Panc1 (cell line): ENCODE data around the gene TMEM106A. TPM values are rescaled to one million over a fixed set of nuclear protein-coding genes. Genes with fewer than 3 reads are reported as not detected.

Experiments used
- ATAC-seq: fragments of 200-7000 bp; cut with Tn5 transposase; 2 replicates; pipeline ENCODE4 v1.9.1; 2020; ENCODE audit warnings: mild to moderate bottlenecking, moderate library complexity
- BruUV-seq: library from RNA; stranded (reverse); fragments of 400-500 nt; replicated peaks from 2 replicates; lab custom pipeline; 2021; lab: Mats Ljungman, UMichigan
- CTCF ChIA-PET: fragments of 300-600 bp; sonication (Branson Sonifier 250); formaldehyde crosslinking; loops from one replicate; lab custom pipeline; 2022; ENCODE audit warnings: antibody characterized with exemption; lab: Charles Lee
- POLR2A ChIA-PET: fragments of 300-600 bp; sonication (Branson Sonifier 250); formaldehyde crosslinking; loops from one replicate; lab custom pipeline; 2022; ENCODE audit warnings: antibody characterized with exemption; lab: Charles Lee
- DNase-seq: peaks from one replicate; pipeline ENCODE4 v3.0.0-alpha.2; 2010; ENCODE audit warnings: low read depth, low spot score
- H3K27ac ChIP-seq: 2 replicates; pipeline ENCODE4 v1.5.1; 2011; ENCODE audit warnings: mild to moderate bottlenecking, low read length, inconsistent platforms
- H3K27me3 ChIP-seq: fragments of 200-500 bp; sonication (Bioruptor generic); 2 replicates; pipeline ENCODE4 v1.6.0; 2014; ENCODE audit warnings: low read length, inconsistent platforms; ENCODE audit not compliant: control insufficient read depth, insufficient read depth
- H3K36me3 ChIP-seq: fragments of 200-500 bp; sonication (Bioruptor generic); 2 replicates; pipeline ENCODE4 v1.5.1; 2014; ENCODE audit warnings: inconsistent platforms, mild to moderate bottlenecking, low read length, moderate library complexity; ENCODE audit not compliant: control insufficient read depth, insufficient read depth
- H3K4me1 ChIP-seq: 2 replicates; pipeline ENCODE4 v1.5.1; 2011; ENCODE audit warnings: inconsistent platforms, mild to moderate bottlenecking, low read length, moderate library complexity; ENCODE audit not compliant: control insufficient read depth, insufficient read depth
- H3K4me3 ChIP-seq, 2 experiments: 2 replicates each; pipeline ENCODE4 v1.5.1; 2011 to 2012; ENCODE audit warnings: low read depth in 2 of 2, low read length in 2 of 2, mild to moderate bottlenecking in 2 of 2, inconsistent platforms in 1 of 2, moderate library complexity in 1 of 2
- H3K9me3 ChIP-seq: fragments of 200-500 bp; sonication (Bioruptor generic); 2 replicates; pipeline ENCODE4 v1.5.1; 2014; ENCODE audit warnings: low read depth, mild to moderate bottlenecking, inconsistent platforms, low read length, moderate library complexity; ENCODE audit not compliant: control insufficient read depth, insufficient read depth
- POLR2AphosphoS5 ChIP-seq: IDR thresholded peaks from 2 replicates; pipeline ENCODE4 v1.6.1; 2012; ENCODE audit warnings: mild to moderate bottlenecking, low read depth, low read length, moderate library complexity
- SIN3A ChIP-seq: IDR thresholded peaks from 2 replicates; pipeline ENCODE4 v1.6.1; 2012; ENCODE audit warnings: low read depth, mild to moderate bottlenecking, low read length, moderate library complexity, borderline replicate concordance; ENCODE audit not compliant: insufficient read depth
- TCF7L2 ChIP-seq: IDR thresholded peaks from 2 replicates; pipeline ENCODE4 v1.6.1; 2011; ENCODE audit warnings: mild to moderate bottlenecking, low read depth, low read length, inconsistent platforms
- in situ Hi-C: cut with HindIII; loops from 2 replicates; pipeline ENCODE4 v1.10.0; 2016; ENCODE audit warnings: low sequenced_read_pairs, low pct_unique_long_range_greater_than_20kb
- intact Hi-C: fragments of 100-400 bp; cut with micrococcal nuclease; formaldehyde crosslinking; loops from one replicate; pipeline ENCODE4 v1.10.0; 2022; ENCODE audit not compliant: unreplicated experiment
- total RNA-seq: library from RNA; stranded (reverse); gene quantifications from one replicate; pipeline ENCODE4 v1.2.1, GENCODE V29; 2021; ENCODE audit not compliant: unreplicated experiment
- TF ChIP-seq, protein P1 (sequence below): fragments of 450-650 bp; IDR thresholded peaks from 2 replicates; pipeline ENCODE4 v1.5.1; 2017; ENCODE audit warnings: mild to moderate bottlenecking
- TF ChIP-seq, protein P2 (sequence below), 2 experiments: IDR thresholded peaks; 2 replicates each; pipeline ENCODE4 v1.6.1; 2011 to 2012; ENCODE audit warnings: low read depth in 2 of 2, control low read depth in 1 of 2, low read length in 1 of 2, mild to moderate bottlenecking in 1 of 2, moderate library complexity in 1 of 2; ENCODE audit not compliant: insufficient read depth in 1 of 2

Gene TMEM106A
- total RNA-seq, 1 experiment from 2014 or later, result 3.5 TPM

DNA sequence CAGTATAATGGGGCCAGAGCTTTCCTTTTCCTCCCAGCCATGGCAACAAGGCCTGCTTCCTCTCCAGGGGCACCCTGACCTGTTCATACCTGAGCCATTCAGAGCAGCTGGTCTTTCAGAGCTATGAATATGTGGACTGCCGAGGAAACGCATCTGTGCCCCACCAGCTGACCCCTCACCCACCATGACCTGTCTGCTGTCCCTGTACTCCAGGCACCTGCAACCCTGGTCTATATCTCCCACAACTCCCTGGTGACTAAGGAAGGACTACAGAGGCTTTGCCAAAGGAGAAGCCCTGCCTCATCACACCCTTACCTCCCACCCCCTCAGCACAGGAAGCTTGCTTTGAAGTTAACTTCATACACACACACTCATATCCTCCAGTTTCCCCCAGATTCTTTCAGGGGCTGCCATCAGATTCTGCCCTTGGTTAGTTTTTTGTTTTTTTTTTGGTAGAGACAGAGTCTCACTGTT, 6.0 kb downstream of the TMEM106A start:
- in situ Hi-C loops, result no loop called here

DNA sequence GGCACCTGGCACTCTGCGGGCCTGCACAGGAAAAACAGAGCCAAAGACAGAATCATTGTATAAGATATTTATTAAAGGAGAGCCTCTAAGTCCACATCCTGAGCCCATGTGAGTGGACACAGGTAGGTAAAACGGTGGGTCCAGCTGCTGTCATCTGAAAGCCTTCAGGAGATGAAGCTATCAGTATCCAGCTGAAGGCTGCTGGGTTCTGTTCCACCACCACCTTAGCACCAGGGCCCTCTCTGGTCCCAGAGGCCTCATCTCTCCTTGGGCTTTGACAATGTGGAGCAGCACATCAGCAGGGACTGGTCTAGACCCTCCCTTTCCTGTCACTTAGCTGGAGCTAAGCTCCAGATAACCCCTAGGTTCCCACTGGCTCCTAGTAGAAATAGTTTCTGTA, 7.3 kb downstream of the TMEM106A start:
- DNase-seq, result no peak
- intact Hi-C loops, result no loop called here
- Histone ChIP-seq H3K27ac (no peak overlapping the region), H3K4me1 (no peaks in the 10 kb centered on the region), H3K27me3 (no peaks in the 10 kb centered on the region), H3K9me3 (no peaks in the 10 kb centered on the region), H3K36me3 (no peaks in the 10 kb centered on the region), H3K4me3 (no peak overlapping the region)
- POLR2A ChIA-PET, result no interaction called here
- TF ChIP-seq, protein P1, sequence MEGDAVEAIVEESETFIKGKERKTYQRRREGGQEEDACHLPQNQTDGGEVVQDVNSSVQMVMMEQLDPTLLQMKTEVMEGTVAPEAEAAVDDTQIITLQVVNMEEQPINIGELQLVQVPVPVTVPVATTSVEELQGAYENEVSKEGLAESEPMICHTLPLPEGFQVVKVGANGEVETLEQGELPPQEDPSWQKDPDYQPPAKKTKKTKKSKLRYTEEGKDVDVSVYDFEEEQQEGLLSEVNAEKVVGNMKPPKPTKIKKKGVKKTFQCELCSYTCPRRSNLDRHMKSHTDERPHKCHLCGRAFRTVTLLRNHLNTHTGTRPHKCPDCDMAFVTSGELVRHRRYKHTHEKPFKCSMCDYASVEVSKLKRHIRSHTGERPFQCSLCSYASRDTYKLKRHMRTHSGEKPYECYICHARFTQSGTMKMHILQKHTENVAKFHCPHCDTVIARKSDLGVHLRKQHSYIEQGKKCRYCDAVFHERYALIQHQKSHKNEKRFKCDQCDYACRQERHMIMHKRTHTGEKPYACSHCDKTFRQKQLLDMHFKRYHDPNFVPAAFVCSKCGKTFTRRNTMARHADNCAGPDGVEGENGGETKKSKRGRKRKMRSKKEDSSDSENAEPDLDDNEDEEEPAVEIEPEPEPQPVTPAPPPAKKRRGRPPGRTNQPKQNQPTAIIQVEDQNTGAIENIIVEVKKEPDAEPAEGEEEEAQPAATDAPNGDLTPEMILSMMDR, result no peak
- TF ChIP-seq, protein P2, sequence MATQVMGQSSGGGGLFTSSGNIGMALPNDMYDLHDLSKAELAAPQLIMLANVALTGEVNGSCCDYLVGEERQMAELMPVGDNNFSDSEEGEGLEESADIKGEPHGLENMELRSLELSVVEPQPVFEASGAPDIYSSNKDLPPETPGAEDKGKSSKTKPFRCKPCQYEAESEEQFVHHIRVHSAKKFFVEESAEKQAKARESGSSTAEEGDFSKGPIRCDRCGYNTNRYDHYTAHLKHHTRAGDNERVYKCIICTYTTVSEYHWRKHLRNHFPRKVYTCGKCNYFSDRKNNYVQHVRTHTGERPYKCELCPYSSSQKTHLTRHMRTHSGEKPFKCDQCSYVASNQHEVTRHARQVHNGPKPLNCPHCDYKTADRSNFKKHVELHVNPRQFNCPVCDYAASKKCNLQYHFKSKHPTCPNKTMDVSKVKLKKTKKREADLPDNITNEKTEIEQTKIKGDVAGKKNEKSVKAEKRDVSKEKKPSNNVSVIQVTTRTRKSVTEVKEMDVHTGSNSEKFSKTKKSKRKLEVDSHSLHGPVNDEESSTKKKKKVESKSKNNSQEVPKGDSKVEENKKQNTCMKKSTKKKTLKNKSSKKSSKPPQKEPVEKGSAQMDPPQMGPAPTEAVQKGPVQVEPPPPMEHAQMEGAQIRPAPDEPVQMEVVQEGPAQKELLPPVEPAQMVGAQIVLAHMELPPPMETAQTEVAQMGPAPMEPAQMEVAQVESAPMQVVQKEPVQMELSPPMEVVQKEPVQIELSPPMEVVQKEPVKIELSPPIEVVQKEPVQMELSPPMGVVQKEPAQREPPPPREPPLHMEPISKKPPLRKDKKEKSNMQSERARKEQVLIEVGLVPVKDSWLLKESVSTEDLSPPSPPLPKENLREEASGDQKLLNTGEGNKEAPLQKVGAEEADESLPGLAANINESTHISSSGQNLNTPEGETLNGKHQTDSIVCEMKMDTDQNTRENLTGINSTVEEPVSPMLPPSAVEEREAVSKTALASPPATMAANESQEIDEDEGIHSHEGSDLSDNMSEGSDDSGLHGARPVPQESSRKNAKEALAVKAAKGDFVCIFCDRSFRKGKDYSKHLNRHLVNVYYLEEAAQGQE (IDR thresholded peaks at IDR 0.05; ENCODE audit: insufficient read depth in 1 of 2, low read depth in 2 of 2, low read length in 1 of 2), result no peak
- no peak for TF ChIP-seq POLR2AphosphoS5
- TF ChIP-seq SIN3A, result no peak
- TF ChIP-seq TCF7L2, result no peak
- CTCF ChIA-PET, result no interaction called here
- ATAC-seq, result no peak
- BruUV-seq, result no TSS peak
- in situ Hi-C loops, result no loop called here

More for the DNA sequence above, 6.0 kb downstream of the TMEM106A start:
- no peaks in the 10 kb centered on the region for H3K36me3 ChIP-seq
- DNase-seq (no peak), ATAC-seq (no peak)
- intact Hi-C loops, result no loop called here
- H3K4me3 ChIP-seq, result no peak overlapping the region
- BruUV-seq, result no TSS peak
- H3K27me3 ChIP-seq, result no peaks in the 10 kb centered on the region
- no peaks in the 10 kb centered on the region for H3K9me3 ChIP-seq
- POLR2A ChIA-PET, result no interaction called here
- no peak overlapping the region for H3K27ac ChIP-seq
- TF ChIP-seq SIN3A (no peak), POLR2AphosphoS5 (no peak), TCF7L2 (no peak)
- TF ChIP-seq, protein P1, result no peak
- TF ChIP-seq, protein P2 (IDR thresholded peaks at IDR 0.05; ENCODE audit: insufficient read depth in 1 of 2, low read depth in 2 of 2, low read length in 1 of 2), result no peak
- peaks cover under 1% of the 10 kb centered on the region; the same call in 1 of the 2 replicates for H3K4me1 ChIP-seq
- CTCF ChIA-PET, result no interaction called here
